H9 (cell line): ENCODE data around the gene MMRN2. TPM values are rescaled to one million over a fixed set of nuclear protein-coding genes. Genes with fewer than 3 reads are reported as not detected.
A peak's percentile ranks its signal among the peaks of the same experiment; 100 is the strongest.

Experiments
- DNase-seq: peaks from one replicate; pipeline ENCODE4 v3.0.0-alpha.2; 2017
- H2AFZ ChIP-seq: one replicate; pipeline ENCODE4 v1.6.1; 2013; ENCODE audit warnings: mild to moderate bottlenecking, low read length, control low read depth, moderate library complexity
- H2AK5ac ChIP-seq: 2 replicates; pipeline ENCODE4 v1.6.1; 2013; ENCODE audit warnings: low read length, control low read depth, mixed read lengths; ENCODE audit not compliant: insufficient read length
- H2BK120ac ChIP-seq: one replicate; pipeline ENCODE4 v1.6.1; 2013; ENCODE audit warnings: low read depth, mild to moderate bottlenecking, low read length, control low read depth, inconsistent platforms; ENCODE audit not compliant: poor library complexity, severe bottlenecking
- H2BK12ac ChIP-seq: 2 replicates; pipeline ENCODE4 v1.6.1; 2013; ENCODE audit warnings: low read length, control low read depth, mixed read lengths, low read depth; ENCODE audit not compliant: insufficient read length
- H2BK15ac ChIP-seq: 2 replicates; pipeline ENCODE4 v1.6.1; 2013; ENCODE audit warnings: low read depth, low read length, control low read depth
- H2BK20ac ChIP-seq: one replicate; pipeline ENCODE4 v1.6.1; 2013; ENCODE audit warnings: low read depth, mild to moderate bottlenecking, low read length, control low read depth, inconsistent platforms; ENCODE audit not compliant: poor library complexity, severe bottlenecking
- H2BK5ac ChIP-seq: 2 replicates; pipeline ENCODE4 v1.6.1; 2013; ENCODE audit warnings: low read length, control low read depth, mixed read lengths; ENCODE audit not compliant: insufficient read length
- H3K14ac ChIP-seq: 2 replicates; pipeline ENCODE4 v1.6.1; 2013; ENCODE audit warnings: low read length, control low read depth; ENCODE audit not compliant: insufficient read depth
- H3K18ac ChIP-seq: 2 replicates; pipeline ENCODE4 v1.6.1; 2013; ENCODE audit warnings: low read depth, mild to moderate bottlenecking, mixed read lengths, low read length, control low read depth; ENCODE audit not compliant: insufficient read length
- H3K23ac ChIP-seq: 2 replicates; pipeline ENCODE4 v1.6.1; 2013; ENCODE audit warnings: low read length, control low read depth, mixed read lengths, low read depth; ENCODE audit not compliant: insufficient read length
- H3K23me2 ChIP-seq: 2 replicates; pipeline ENCODE4 v1.6.1; 2013; ENCODE audit warnings: low read depth, mild to moderate bottlenecking, mixed read lengths, low read length, control low read depth; ENCODE audit not compliant: insufficient read length, poor library complexity, severe bottlenecking
- H3K27ac ChIP-seq: 2 replicates; pipeline ENCODE4 v1.5.1; 2013; ENCODE audit warnings: low read length, control low read depth, mixed read lengths, low read depth; ENCODE audit not compliant: insufficient read length
- H3K27me3 ChIP-seq: 2 replicates; pipeline ENCODE4 v1.6.1; 2013; ENCODE audit warnings: low read length, control low read depth, inconsistent platforms; ENCODE audit not compliant: insufficient read depth
- H3K4ac ChIP-seq: 2 replicates; pipeline ENCODE4 v1.6.1; 2013; ENCODE audit warnings: low read depth, mild to moderate bottlenecking, control low read depth, inconsistent platforms, low read length, moderate library complexity
- H3K4me1 ChIP-seq: 2 replicates; pipeline ENCODE4 v1.6.1; 2013; ENCODE audit warnings: low read length, control low read depth, inconsistent platforms; ENCODE audit not compliant: insufficient read depth
- H3K4me2 ChIP-seq: 2 replicates; pipeline ENCODE4 v1.6.1; 2013; ENCODE audit warnings: low read length, control low read depth, mixed read lengths; ENCODE audit not compliant: insufficient read length, insufficient read depth
- H3K56ac ChIP-seq: 2 replicates; pipeline ENCODE4 v1.6.1; 2013; ENCODE audit warnings: low read depth, mild to moderate bottlenecking, mixed read lengths, low read length, control low read depth; ENCODE audit not compliant: insufficient read length
- H3K79me1 ChIP-seq: 2 replicates; pipeline ENCODE4 v1.6.1; 2013; ENCODE audit warnings: low read depth, mild to moderate bottlenecking, moderate library complexity, low read length, control low read depth, inconsistent platforms; ENCODE audit not compliant: insufficient read depth, poor library complexity, severe bottlenecking
- H3K79me2 ChIP-seq: 2 replicates; pipeline ENCODE4 v1.6.1; 2013; ENCODE audit warnings: low read length, control low read depth, inconsistent platforms; ENCODE audit not compliant: insufficient read depth
- H3K9ac ChIP-seq: 2 replicates; pipeline ENCODE4 v1.6.1; 2013; ENCODE audit warnings: low read length, control low read depth, mixed read lengths; ENCODE audit not compliant: insufficient read length; ENCODE audit errors: extremely low read depth
- H3K9me3 ChIP-seq: one replicate; pipeline ENCODE4 v1.6.1; 2013; ENCODE audit warnings: low read depth, low read length, inconsistent platforms; ENCODE audit not compliant: control insufficient read depth
- H3T11ph ChIP-seq: one replicate; pipeline ENCODE4 v1.6.1; 2013; ENCODE audit warnings: mild to moderate bottlenecking, low read length, control low read depth, inconsistent platforms
- H4K20me1 ChIP-seq: one replicate; pipeline ENCODE4 v1.6.1; 2013; ENCODE audit not compliant: control insufficient read depth, insufficient read length, insufficient read depth
- H4K5ac ChIP-seq: 2 replicates; pipeline ENCODE4 v1.6.1; 2013; ENCODE audit warnings: low read depth, mild to moderate bottlenecking, mixed read lengths, low read length, control low read depth; ENCODE audit not compliant: insufficient read length
- H4K8ac ChIP-seq: replicated peaks from 2 replicates; pipeline ENCODE4 v1.6.1; 2013; ENCODE audit warnings: low read length, control low read depth, mixed read lengths, low read depth; ENCODE audit not compliant: insufficient read length
- H4K91ac ChIP-seq: 2 replicates; pipeline ENCODE4 v1.6.1; 2013; ENCODE audit warnings: low read depth, mild to moderate bottlenecking, moderate library complexity, mixed read lengths, low read length, control low read depth; ENCODE audit not compliant: insufficient read length
- H3K27ac Mint-ChIP-seq, 3 experiments: 2 replicates in 2 of 3; 3 replicates in 1 of 3; pipeline ENCODE4 v1.8.0; 2020 to 2021; ENCODE audit warnings: mixed read lengths in 3 of 3, mild to moderate bottlenecking in 1 of 3, moderate library complexity in 1 of 3
- H3K27me3 Mint-ChIP-seq: 2 replicates; pipeline ENCODE4 v1.8.0; 2021; ENCODE audit warnings: low read depth, mild to moderate bottlenecking, moderate library complexity, mixed read lengths
- H3K36me3 Mint-ChIP-seq, 3 experiments: 2 replicates in 2 of 3; 3 replicates in 1 of 3; pipeline ENCODE4 v1.8.0; 2020 to 2021; ENCODE audit warnings: low read depth in 3 of 3, mixed read lengths in 3 of 3; ENCODE audit not compliant: insufficient read depth in 1 of 3
- H3K4me1 Mint-ChIP-seq, 2 experiments: 2 replicates each; pipeline ENCODE4 v1.8.0; 2020; ENCODE audit warnings: mixed read lengths in 2 of 2
- H3K4me3 Mint-ChIP-seq, 2 experiments: 2 replicates in 1 of 2; 3 replicates in 1 of 2; pipeline ENCODE4 v1.8.0; 2020 to 2021; ENCODE audit warnings: mild to moderate bottlenecking in 2 of 2, mixed read lengths in 2 of 2, moderate library complexity in 1 of 2
- H3K9me3 Mint-ChIP-seq, 2 experiments: 2 replicates in 1 of 2; 3 replicates in 1 of 2; pipeline ENCODE4 v1.8.0; 2020; ENCODE audit warnings: mild to moderate bottlenecking in 2 of 2, mixed read lengths in 2 of 2, moderate library complexity in 1 of 2
- CTCF ChIP-seq: fragments of 200-600 bp; sonication (generic); conservative IDR thresholded peaks from 3 replicates; pipeline ENCODE4 v1.8.0; 2021; ENCODE audit warnings: antibody characterized with exemption, mild to moderate bottlenecking
- WGBS: extraction: QIAGEN DNeasy Blood & Tissue Kit; methylation state at CpG from one replicate; pipeline ENCODE4 v1.1.7; 2013; ENCODE audit warnings: missing lambda C conversion rate, low lambda C conversion rate, mixed read lengths; ENCODE audit not compliant: insufficient read length; ENCODE audit errors: extremely low coverage; 5-methylcytosine and 5-hydroxymethylcytosine counted together
- total RNA-seq: library from RNA; stranded (reverse); gene quantifications from 2 replicates; pipeline ENCODE4 v1.2.1, GENCODE V29; 2021

Gene MMRN2
- total RNA-seq, 1 experiment from 2014 or later: 1.0 TPM

- H3T11ph ChIP-seq: no peak overlapping the region
- no peaks in the 10 kb centered on the region for H3K79me1 ChIP-seq
- no peaks in the 10 kb centered on the region for H3K27me3 ChIP-seq
- H2AK5ac ChIP-seq: no peak overlapping the region
- H3K4me1 ChIP-seq: peaks cover 6% of the 10 kb centered on the region; the same call in 1 of the 2 replicates
- no peak overlapping the region for H3K18ac ChIP-seq
- no peak overlapping the region for H4K5ac ChIP-seq
- H4K91ac ChIP-seq: no peak overlapping the region
- H4K8ac ChIP-seq: no peak overlapping the region
- no peak overlapping the region for H3K23ac ChIP-seq
- no peaks in the 10 kb centered on the region for H3K79me2 ChIP-seq
- H2BK12ac ChIP-seq: no peak overlapping the region
- peak overlapping the region in 1 of 3 experiments; percentile 96; a peak in 2 of 7 replicates for H3K27ac Mint-ChIP-seq
- no peak for TF ChIP-seq CTCF
- H4K20me1 ChIP-seq: no peaks in the 10 kb centered on the region
- no peaks in the 10 kb centered on the region for H3K9me3 ChIP-seq
- H2BK15ac ChIP-seq: no peak overlapping the region
- peaks cover 24 to 62% (median 61%) of the 10 kb centered on the region in 3 experiments; a peak in 6 of 7 replicates for H3K36me3 Mint-ChIP-seq
- no peak overlapping the region for H3K56ac ChIP-seq
- H3K4me1 Mint-ChIP-seq: peaks cover 17 to 18% of the 10 kb centered on the region in 2 experiments
- DNase-seq: no peak
- H3K4ac ChIP-seq: no peak overlapping the region
- H3K9me3 Mint-ChIP-seq: no peaks in the 10 kb centered on the region
- no peak overlapping the region for H3K27ac ChIP-seq
- no peak overlapping the region for H2BK120ac ChIP-seq
- no CpG with 5 or more reads among the region's 4 CpGs for WGBS
- no peak overlapping the region for H3K14ac ChIP-seq
- H3K27me3 Mint-ChIP-seq: no peaks in the 10 kb centered on the region
- H3K4me3 Mint-ChIP-seq: no peak overlapping the region
- no peak overlapping the region for H3K9ac ChIP-seq
- no peaks in the 10 kb centered on the region for H3K23me2 ChIP-seq
- no peak overlapping the region for H3K4me2 ChIP-seq
- no peak overlapping the region for H2BK5ac ChIP-seq
- H2BK20ac ChIP-seq: no peak overlapping the region
- no peak overlapping the region for H2AFZ ChIP-seq
Measured at GRCh38 chr10:86898511-86898910, 58.9 kb downstream of the MMRN2 start.
